Fibroblast of lung (primary cell): ENCODE results near the gene SLC7A14.

ENCODE experiments used
- CTCF ChIP-seq, 2 donors: IDR thresholded peaks in 1 of 2; conservative IDR thresholded peaks in 1 of 2; 1 replicate in 1 of 2; 2 replicates in 1 of 2; pipeline ENCODE4 v1.5.1; 2011 to 2012; ENCODE audit warnings: low read length in 2 of 2, control low read depth in 1 of 2, inconsistent platforms in 1 of 2, low read depth in 1 of 2, mild to moderate bottlenecking in 1 of 2
- EZH2 ChIP-seq: IDR thresholded peaks from 2 replicates; pipeline ENCODE4 v1.5.1; 2012; ENCODE audit warnings: low read length, control low read depth, mild to moderate bottlenecking; ENCODE audit errors: missing control alignments

DNA sequence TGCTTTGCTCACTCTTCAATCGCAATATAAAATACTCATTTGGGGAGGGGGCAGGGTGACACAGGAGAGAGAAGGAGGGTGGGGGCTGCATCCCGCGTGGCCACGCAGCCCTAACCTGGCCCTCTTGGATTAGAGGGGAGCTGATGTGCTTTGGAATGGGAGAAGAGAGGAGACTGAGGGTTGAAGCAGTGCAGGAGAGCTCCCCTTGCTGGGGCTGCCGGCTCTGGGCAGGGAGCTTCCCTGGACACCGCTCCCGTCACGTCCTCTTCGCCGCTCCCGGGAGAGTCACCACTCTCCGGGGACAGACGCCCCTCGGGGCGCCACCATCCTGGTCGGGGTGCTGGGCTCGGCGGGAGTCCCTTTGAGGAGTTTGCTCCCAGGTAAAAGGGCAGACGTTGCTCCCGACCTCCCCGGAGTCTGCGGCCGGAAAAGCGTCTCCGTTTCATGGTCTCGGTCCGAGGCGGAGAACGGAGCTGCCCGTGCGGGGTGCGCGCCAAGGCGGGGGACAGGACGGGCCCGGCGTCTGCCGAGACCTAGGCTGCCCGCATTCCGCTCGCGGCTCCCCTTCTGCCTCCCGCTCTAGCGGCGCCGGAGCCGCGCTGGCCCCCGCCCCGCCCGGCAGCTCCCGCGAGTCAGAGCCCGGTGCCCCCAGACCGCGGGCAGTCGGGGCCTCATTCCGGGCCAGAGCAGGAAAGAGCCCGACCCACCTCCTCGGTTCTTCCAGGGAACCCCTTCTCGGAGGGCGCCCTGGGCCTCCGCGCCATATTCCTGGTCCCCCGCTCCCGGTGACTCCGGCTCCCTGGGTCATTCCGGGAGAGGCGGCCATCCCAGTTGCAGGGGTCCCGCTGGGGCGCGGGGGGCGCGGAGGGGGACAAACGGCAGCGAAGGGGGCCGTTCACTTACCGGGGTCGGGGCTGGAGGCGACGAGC is 603 bp downstream of the SLC7A14 start:
- TF ChIP-seq CTCF (conservative IDR thresholded peaks at IDR 0.05 in 1 of 2, IDR thresholded peaks at IDR 0.05 in 1 of 2; ENCODE audit: low read depth in 1 of 2, low read length in 2 of 2) (no peak), EZH2 (peak; percentile 53)
